ENCODE results near the gene HDAC6. TPM values are rescaled to one million over a fixed set of nuclear protein-coding genes. Genes with fewer than 3 reads are reported as not detected.

Gene HDAC6
- total RNA-seq, 4 donors from 2014 or later, result 67.3 to 129 (median 93.2) TPM

DNA sequence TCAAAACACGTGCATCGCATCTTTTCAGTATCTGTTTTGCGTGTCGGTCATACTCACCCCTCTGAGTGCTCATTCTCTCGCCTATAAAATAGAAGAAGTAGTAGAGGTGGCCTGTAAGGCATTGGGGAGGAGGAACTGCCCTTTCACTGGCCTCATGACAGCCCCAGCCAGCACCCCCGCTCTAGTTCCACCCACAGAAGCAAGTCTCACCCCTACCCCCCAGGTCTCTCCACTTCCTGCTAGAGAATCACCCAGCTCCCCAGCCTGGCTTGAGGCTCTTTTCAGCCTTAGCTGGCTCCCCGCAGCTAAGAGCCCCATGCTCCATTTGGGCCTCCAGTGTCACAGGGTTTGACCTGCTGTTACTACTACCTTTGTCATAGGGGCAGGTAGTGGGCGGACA lies 11.8 kb downstream of the HDAC6 start:
- H3K27me3 ChIP-seq, result no peaks in the 10 kb centered on the region
- no peaks in the 10 kb centered on the region for H3K4me1 ChIP-seq
- H3K9me3 ChIP-seq, result no peaks in the 10 kb centered on the region
- DNase-seq (ENCODE audit: low spot score in 2 of 2), result no peak
- H3K4me3 ChIP-seq, result no peak overlapping the region
- peaks cover 25% of the 10 kb centered on the region for H3K36me3 ChIP-seq
- 85% methylated on average over 8 of the region's 8 CpGs for WGBS
- no peak overlapping the region for H3K27ac ChIP-seq
- TF ChIP-seq POLR2AphosphoS5 (IDR thresholded peaks at IDR 0.05), result no peak
- TF ChIP-seq, protein P1, sequence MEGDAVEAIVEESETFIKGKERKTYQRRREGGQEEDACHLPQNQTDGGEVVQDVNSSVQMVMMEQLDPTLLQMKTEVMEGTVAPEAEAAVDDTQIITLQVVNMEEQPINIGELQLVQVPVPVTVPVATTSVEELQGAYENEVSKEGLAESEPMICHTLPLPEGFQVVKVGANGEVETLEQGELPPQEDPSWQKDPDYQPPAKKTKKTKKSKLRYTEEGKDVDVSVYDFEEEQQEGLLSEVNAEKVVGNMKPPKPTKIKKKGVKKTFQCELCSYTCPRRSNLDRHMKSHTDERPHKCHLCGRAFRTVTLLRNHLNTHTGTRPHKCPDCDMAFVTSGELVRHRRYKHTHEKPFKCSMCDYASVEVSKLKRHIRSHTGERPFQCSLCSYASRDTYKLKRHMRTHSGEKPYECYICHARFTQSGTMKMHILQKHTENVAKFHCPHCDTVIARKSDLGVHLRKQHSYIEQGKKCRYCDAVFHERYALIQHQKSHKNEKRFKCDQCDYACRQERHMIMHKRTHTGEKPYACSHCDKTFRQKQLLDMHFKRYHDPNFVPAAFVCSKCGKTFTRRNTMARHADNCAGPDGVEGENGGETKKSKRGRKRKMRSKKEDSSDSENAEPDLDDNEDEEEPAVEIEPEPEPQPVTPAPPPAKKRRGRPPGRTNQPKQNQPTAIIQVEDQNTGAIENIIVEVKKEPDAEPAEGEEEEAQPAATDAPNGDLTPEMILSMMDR (IDR thresholded peaks at IDR 0.05), result no peak
- no peak for TF ChIP-seq EP300 (IDR thresholded peaks at IDR 0.05)
- TF ChIP-seq POLR2A (IDR thresholded peaks at IDR 0.05), result no peak

DNA sequence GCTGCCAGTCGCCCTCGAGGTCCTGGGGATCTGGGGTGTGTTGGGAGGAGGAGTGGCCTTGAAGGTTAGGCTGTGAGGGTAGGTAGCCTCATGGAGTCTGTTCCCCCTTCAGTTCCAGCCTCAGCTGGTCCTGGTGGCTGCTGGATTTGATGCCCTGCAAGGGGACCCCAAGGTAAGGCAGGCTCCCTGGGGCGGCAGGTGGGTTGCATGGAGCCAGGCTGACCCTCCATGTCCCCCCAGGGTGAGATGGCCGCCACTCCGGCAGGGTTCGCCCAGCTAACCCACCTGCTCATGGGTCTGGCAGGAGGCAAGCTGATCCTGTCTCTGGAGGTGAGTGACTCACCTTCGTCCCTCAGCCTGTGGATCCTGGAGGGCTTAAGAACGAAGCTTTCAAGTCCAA lies 12.9 kb downstream of the HDAC6 start:
- WGBS, result 84% methylated on average over 3 of the region's 8 CpGs
- H3K9me3 ChIP-seq, result no peaks in the 10 kb centered on the region
- TF ChIP-seq POLR2A (IDR thresholded peaks at IDR 0.05) (no peak), POLR2AphosphoS5 (IDR thresholded peaks at IDR 0.05) (no peak), EP300 (IDR thresholded peaks at IDR 0.05) (no peak)
- TF ChIP-seq, protein P1 (IDR thresholded peaks at IDR 0.05), result no peak
- DNase-seq (ENCODE audit: low spot score in 2 of 2), result no peak
- H3K4me1 ChIP-seq, result no peaks in the 10 kb centered on the region
- H3K4me3 ChIP-seq, result no peak overlapping the region
- H3K36me3 ChIP-seq, result peaks cover 25% of the 10 kb centered on the region
- H3K27ac ChIP-seq, result no peak overlapping the region
- no peaks in the 10 kb centered on the region for H3K27me3 ChIP-seq

DNA sequence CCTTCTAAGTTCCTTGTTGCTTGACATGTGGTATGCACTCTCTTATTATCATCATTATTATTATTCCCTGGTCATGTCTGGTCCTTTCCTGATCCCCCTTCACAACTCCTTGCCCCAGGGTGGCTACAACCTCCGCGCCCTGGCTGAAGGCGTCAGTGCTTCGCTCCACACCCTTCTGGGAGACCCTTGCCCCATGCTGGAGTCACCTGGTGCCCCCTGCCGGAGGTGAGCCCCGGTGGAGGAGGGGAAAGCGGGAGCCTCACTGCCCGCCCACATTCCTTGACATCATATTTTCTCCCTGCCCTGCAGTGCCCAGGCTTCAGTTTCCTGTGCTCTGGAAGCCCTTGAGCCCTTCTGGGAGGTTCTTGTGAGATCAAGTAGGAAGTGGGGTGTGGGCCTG lies 13.4 kb downstream of the HDAC6 start:
- 89% methylated on average over 8 of the region's 8 CpGs for WGBS
- Histone ChIP-seq H3K9me3 (no peaks in the 10 kb centered on the region), H3K27ac (no peak overlapping the region), H3K27me3 (no peaks in the 10 kb centered on the region), H3K4me1 (no peaks in the 10 kb centered on the region), H3K36me3 (peaks cover 25% of the 10 kb centered on the region), H3K4me3 (no peak overlapping the region)
- TF ChIP-seq, protein P1 (IDR thresholded peaks at IDR 0.05), result no peak
- no peak for TF ChIP-seq POLR2A (IDR thresholded peaks at IDR 0.05)
- TF ChIP-seq EP300 (IDR thresholded peaks at IDR 0.05), result no peak
- no peak for TF ChIP-seq POLR2AphosphoS5 (IDR thresholded peaks at IDR 0.05)
- no peak for DNase-seq (ENCODE audit: low spot score in 2 of 2)

DNA sequence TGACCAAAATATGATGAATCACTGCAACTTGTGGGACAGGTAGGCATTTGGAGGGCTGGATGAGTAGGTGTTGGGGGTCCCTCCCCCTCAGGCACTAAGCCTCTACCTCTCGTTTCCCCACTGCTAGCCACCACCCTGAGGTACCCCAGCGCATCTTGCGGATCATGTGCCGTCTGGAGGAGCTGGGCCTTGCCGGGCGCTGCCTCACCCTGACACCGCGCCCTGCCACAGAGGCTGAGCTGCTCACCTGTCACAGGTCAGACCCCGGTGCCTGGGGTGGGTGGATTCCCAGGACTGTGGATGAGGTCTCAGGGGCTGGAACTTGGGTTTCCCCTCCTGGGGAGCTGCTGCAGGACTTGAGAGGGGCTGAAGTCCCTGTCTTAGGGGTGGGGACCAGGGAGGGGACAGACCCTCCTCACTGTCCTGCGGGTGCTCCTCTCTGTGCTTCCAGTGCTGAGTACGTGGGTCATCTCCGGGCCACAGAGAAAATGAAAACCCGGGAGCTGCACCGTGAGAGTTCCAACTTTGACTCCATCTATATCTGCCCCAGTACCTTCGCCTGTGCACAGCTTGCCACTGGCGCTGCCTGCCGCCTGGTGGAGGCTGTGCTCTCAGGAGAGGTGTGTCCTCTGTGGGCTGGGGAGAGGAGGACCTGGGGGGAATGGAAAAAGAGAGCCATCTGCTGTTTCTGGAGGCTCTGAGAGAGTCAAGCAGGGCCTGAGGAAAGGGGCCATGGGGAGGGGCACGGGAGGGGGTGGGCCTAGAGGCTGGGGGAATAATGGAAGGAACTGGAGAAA lies 14.3 kb downstream of the HDAC6 start:
- DNase-seq (ENCODE audit: low spot score in 2 of 2), result no peak
- TF ChIP-seq EP300 (IDR thresholded peaks at IDR 0.05) (no peak), POLR2AphosphoS5 (IDR thresholded peaks at IDR 0.05) (no peak), POLR2A (IDR thresholded peaks at IDR 0.05) (no peak)
- TF ChIP-seq, protein P1 (IDR thresholded peaks at IDR 0.05), result no peak
- peaks cover 30% of the 10 kb centered on the region for H3K36me3 ChIP-seq
- 89% methylated on average over 10 of the region's 18 CpGs for WGBS
- no peaks in the 10 kb centered on the region for H3K9me3 ChIP-seq
- no peaks in the 10 kb centered on the region for H3K27me3 ChIP-seq
- no peak overlapping the region for H3K4me3 ChIP-seq
- H3K27ac ChIP-seq, result no peak overlapping the region
- H3K4me1 ChIP-seq, result no peaks in the 10 kb centered on the region

DNA sequence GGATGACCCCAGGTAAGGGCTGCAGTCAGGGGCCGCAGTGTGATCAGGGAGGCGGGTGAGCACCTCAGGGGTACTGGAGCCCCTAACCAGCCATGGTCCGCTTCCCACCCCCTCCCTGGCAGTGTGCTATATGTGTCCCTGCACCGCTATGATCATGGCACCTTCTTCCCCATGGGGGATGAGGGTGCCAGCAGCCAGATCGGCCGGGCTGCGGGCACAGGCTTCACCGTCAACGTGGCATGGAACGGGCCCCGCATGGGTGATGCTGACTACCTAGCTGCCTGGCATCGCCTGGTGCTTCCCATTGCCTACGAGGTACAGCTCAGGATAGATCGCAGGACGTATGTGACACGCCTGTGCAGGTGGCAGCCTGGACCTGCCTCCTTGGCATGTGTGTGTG lies 16.2 kb downstream of the HDAC6 start:
- WGBS, result 85% methylated on average over 4 of the region's 16 CpGs
- Histone ChIP-seq H3K9me3 (no peaks in the 10 kb centered on the region), H3K4me3 (no peak overlapping the region), H3K27me3 (no peaks in the 10 kb centered on the region), H3K27ac (no peak overlapping the region), H3K4me1 (no peaks in the 10 kb centered on the region), H3K36me3 (peaks cover 37% of the 10 kb centered on the region)
- no peak for DNase-seq (ENCODE audit: low spot score in 2 of 2)
- TF ChIP-seq EP300 (IDR thresholded peaks at IDR 0.05) (no peak), POLR2A (IDR thresholded peaks at IDR 0.05) (no peak), POLR2AphosphoS5 (IDR thresholded peaks at IDR 0.05) (no peak)
- TF ChIP-seq, protein P1 (IDR thresholded peaks at IDR 0.05), result no peak

Measured in suprapubic skin (tissue), 4 donors.